Measurements from ENCODE around the gene AMER1.
"Not testable (repeated sequence)": the region's sequence is repeated elsewhere in the genome, so short reads cannot be mapped to it uniquely, and the experiment has no call there.

Gene AMER1

GRCh38 chrX:64205441-64205734, at the start of gene AMER1:
Gene AMER1 (minus strand): TSS chrX:64205708. CDS start chrX:64193286, 12,422 bp downstream.
- DNase-seq: no peak

GRCh38 chrX:64230123-64230970, 24.8 kb upstream of the AMER1 start, which contains the start of gene ASB12:
Gene ASB12 (minus strand): TSS chrX:64230607. CDS start chrX:64225650, 4,957 bp downstream.
- DNase-seq: no peak

GRCh38 chrX:64229154-64229553, 23.6 kb upstream of the AMER1 start:
- no peak for DNase-seq

- no peak for DNase-seq
These were observed 12.5 kb upstream of the AMER1 start for GRCh38 chrX:64218023-64218422.

- not testable (repeated sequence) for DNase-seq
These were observed 8.5 kb upstream of the AMER1 start for GRCh38 chrX:64213989-64214388.

- no peak for DNase-seq
These were observed 1.2 kb upstream of the AMER1 start for GRCh38 chrX:64206556-64207162.

GRCh38 chrX:64205735-64206501, 410 bp upstream of the AMER1 start:
- DNase-seq: peak; percentile 90

GRCh38 chrX:64204701-64205440, 637 bp downstream of the AMER1 start:
- DNase-seq: peak; percentile 15

- DNase-seq: no peak
These were observed 1.3 kb downstream of the AMER1 start for GRCh38 chrX:64204252-64204651.

GRCh38 chrX:64202808-64203325, 2.6 kb downstream of the AMER1 start:
- no peak for DNase-seq

GRCh38 chrX:64198036-64198435, 7.5 kb downstream of the AMER1 start:
- DNase-seq: no peak

GRCh38 chrX:64196606-64197005, 8.9 kb downstream of the AMER1 start:
- no peak for DNase-seq

- no peak for DNase-seq
These were observed 9.6 kb downstream of the AMER1 start for GRCh38 chrX:64195862-64196261.

GRCh38 chrX:64192673-64193072, 12.8 kb downstream of the AMER1 start:
- DNase-seq: no peak

- no peak for DNase-seq
These were observed 13.5 kb downstream of the AMER1 start for GRCh38 chrX:64192040-64192439.

GRCh38 chrX:64191281-64192010, 14.1 kb downstream of the AMER1 start:
- DNase-seq: no peak

- DNase-seq: no peak
These were observed 15.3 kb downstream of the AMER1 start for GRCh38 chrX:64190136-64190740.

- no peak for DNase-seq
These were observed 16.6 kb downstream of the AMER1 start for GRCh38 chrX:64188901-64189300.

GRCh38 chrX:64187762-64188150, 17.8 kb downstream of the AMER1 start:
- no peak for DNase-seq

- no peak for DNase-seq
These were observed 18.3 kb downstream of the AMER1 start for GRCh38 chrX:64186974-64187761.

- DNase-seq: no peak
These were observed 21.1 kb downstream of the AMER1 start for GRCh38 chrX:64184396-64184795.
